K562 (cell line): ENCODE data around the gene ZDHHC12. TPM values are rescaled to one million over a fixed set of nuclear protein-coding genes. Genes with fewer than 3 reads are reported as not detected.

Source experiments
- ATAC-seq: fragments of 200-7000 bp; cut with Tn5 transposase; 3 replicates; pipeline ENCODE4 v1.9.1; 2020; ENCODE audit warnings: moderate library complexity
- BruUV-seq: library from RNA; stranded (reverse); fragments of 400-500 nt; replicated peaks from 2 replicates; lab custom pipeline; 2021; lab: Mats Ljungman, UMichigan
- CTCF ChIA-PET: fragments of 300-600 bp; formaldehyde crosslinking; extraction: SDS; loops from one replicate; lab custom pipeline; 2021; ENCODE audit warnings: low intra/inter-chr PET ratio; lab: Yijun Ruan, JAX
- POLR2A ChIA-PET: fragments of 300-600, 350-650 bp; sonication (Branson Sonifier 250); formaldehyde crosslinking; extraction: SDS; loops from one replicate; lab custom pipeline; 2021; ENCODE audit warnings: antibody characterized with exemption, inconsistent platforms; lab: Yijun Ruan, JAX
- DNase-seq, 4 experiments: peaks; one replicate each; pipeline versions ENCODE4 v3.0.0 to v3.0.0-alpha.2; 2011 to 2018; ENCODE audit warnings: low spot score in 3 of 4, mixed read lengths in 3 of 4; ENCODE audit errors: extremely low read depth in 1 of 4
- FAIRE-seq: peaks from 2 replicates; lab custom pipeline; 2011; peaks lifted over from hg19 to GRCh38; lab: Jason Lieb, UNC
- H2AFZ ChIP-seq: 2 replicates; pipeline ENCODE4 v1.6.0; 2011; ENCODE audit warnings: low read depth, low read length, control low read depth, inconsistent platforms
- H3K27ac ChIP-seq: fragments of 200-600 bp; 3 replicates; pipeline ENCODE4 v1.8.0; 2011; ENCODE audit warnings: low read depth, mild to moderate bottlenecking, control low read depth, inconsistent platforms, low read length, moderate library complexity, mixed read lengths; ENCODE audit errors: extremely low read depth
- H3K27me3 ChIP-seq, 2 experiments: fragments of 300-600 bp in 1 of 2; 2 replicates in 1 of 2; 3 replicates in 1 of 2; pipeline versions ENCODE4 v1.6.0 to v1.8.0; 2011; ENCODE audit warnings: inconsistent platforms in 2 of 2, low read length in 2 of 2, mild to moderate bottlenecking in 1 of 2, mixed read lengths in 1 of 2, moderate library complexity in 1 of 2; ENCODE audit not compliant: control insufficient read depth in 2 of 2, insufficient read depth in 2 of 2
- H3K36me3 ChIP-seq: fragments of 300-600 bp; 3 replicates; pipeline ENCODE4 v1.8.0; 2011; ENCODE audit warnings: mild to moderate bottlenecking, low read length, inconsistent platforms; ENCODE audit not compliant: control insufficient read depth, insufficient read depth
- H3K4me1 ChIP-seq, 2 experiments: fragments of 200-600 bp in 1 of 2; replicated peaks in 1 of 2; 2 replicates in 1 of 2; 3 replicates in 1 of 2; pipeline versions ENCODE4 v1.5.1 to v1.8.0; 2011; ENCODE audit warnings: inconsistent platforms in 2 of 2, low read length in 2 of 2, mild to moderate bottlenecking in 1 of 2, mixed read lengths in 1 of 2, moderate library complexity in 1 of 2; ENCODE audit not compliant: control insufficient read depth in 2 of 2, insufficient read depth in 2 of 2
- H3K4me2 ChIP-seq: 2 replicates; pipeline ENCODE4 v1.6.1; 2011; ENCODE audit warnings: low read length, control low read depth, inconsistent platforms, mixed read lengths; ENCODE audit not compliant: insufficient read depth
- H3K4me3 ChIP-seq: fragments of 200-600 bp; sonication (generic), shearing (Covaris generic); 2 replicates; pipeline ENCODE4 v1.5.1; 2016; ENCODE audit warnings: control low read depth, inconsistent platforms
- H3K79me2 ChIP-seq: fragments of 200-600 bp; 3 replicates; pipeline ENCODE4 v1.8.0; 2011; ENCODE audit warnings: low read length, inconsistent platforms; ENCODE audit not compliant: control insufficient read depth, insufficient read depth
- H3K9ac ChIP-seq, 2 experiments: 2 replicates each; pipeline versions ENCODE4 v1.6.0 to v1.6.1; 2011; ENCODE audit warnings: low read depth in 2 of 2, low read length in 2 of 2, control low read depth in 1 of 2, inconsistent platforms in 1 of 2, mild to moderate bottlenecking in 1 of 2, mixed read lengths in 1 of 2; ENCODE audit not compliant: insufficient read depth in 1 of 2
- H3K9me1 ChIP-seq: one replicate; pipeline ENCODE4 v1.6.0; 2011; ENCODE audit warnings: inconsistent platforms, mild to moderate bottlenecking, low read length, moderate library complexity; ENCODE audit not compliant: control insufficient read depth, insufficient read depth
- H3K9me3 ChIP-seq: replicated peaks from 2 replicates; pipeline ENCODE4 v1.5.1; 2011; ENCODE audit warnings: low read depth, low read length, inconsistent platforms; ENCODE audit not compliant: control insufficient read depth, insufficient read depth
- H4K20me1 ChIP-seq: replicated peaks from 2 replicates; pipeline ENCODE4 v1.6.1; 2011; ENCODE audit warnings: low read length, inconsistent platforms, mixed read lengths; ENCODE audit not compliant: control insufficient read depth, insufficient read depth
- ARID2 ChIP-seq: fragments of 450-650 bp; IDR thresholded peaks from 2 replicates; pipeline ENCODE4 v1.6.1; 2017; ENCODE audit warnings: antibody characterized with exemption, mild to moderate bottlenecking
- CBFA2T3 ChIP-seq: fragments of 450-650 bp; IDR thresholded peaks from 2 replicates; pipeline ENCODE4 v1.6.1; 2017
- CBFB ChIP-seq: sonication (generic); formaldehyde crosslinking; IDR thresholded peaks from 2 replicates; pipeline ENCODE4 v1.4.0; 2020; ENCODE audit warnings: mild to moderate bottlenecking, missing genetic modification reagents
- CSDE1 ChIP-seq, 2 experiments: fragments of 450-650 bp; IDR thresholded peaks; 2 replicates each; pipeline ENCODE4 v1.6.1; 2016; ENCODE audit warnings: mild to moderate bottlenecking in 1 of 2
- ELF4 ChIP-seq: fragments of 450-650 bp; formaldehyde crosslinking; IDR thresholded peaks from 2 replicates; pipeline ENCODE4 v1.4.0; 2022; ENCODE audit warnings: missing genetic modification characterization
- FOXJ3 ChIP-seq: sonication (generic); formaldehyde crosslinking; IDR thresholded peaks from 2 replicates; pipeline ENCODE4 v1.4.0; 2020; ENCODE audit warnings: mild to moderate bottlenecking, missing genetic modification reagents
- HMGN3 ChIP-seq: IDR thresholded peaks from 2 replicates; pipeline ENCODE4 v1.6.1; 2011; ENCODE audit warnings: borderline replicate concordance, low read depth, mild to moderate bottlenecking, mixed read lengths, low read length; ENCODE audit not compliant: insufficient read length; ENCODE audit errors: extremely low read depth
- POLR2B ChIP-seq: fragments of 450-650 bp; IDR thresholded peaks from 2 replicates; pipeline ENCODE4 v1.6.1; 2018; ENCODE audit warnings: low read depth; ENCODE audit not compliant: partially characterized antibody
- RBM15 ChIP-seq: fragments of 200-400 bp; formaldehyde crosslinking; IDR thresholded peaks from 2 replicates; pipeline ENCODE4 v1.6.1; 2018; ENCODE audit warnings: mild to moderate bottlenecking, low read length, moderate library complexity; ENCODE audit not compliant: insufficient read depth
- RBM39 ChIP-seq: fragments of 200-400 bp; formaldehyde crosslinking; optimal IDR thresholded peaks from 2 replicates; pipeline ENCODE3; 2018; ENCODE audit warnings: low read depth, low read length
- SPI1 ChIP-seq: IDR thresholded peaks from 2 replicates; pipeline ENCODE4 v1.6.1; 2011; ENCODE audit warnings: low read depth, low read length, control low read depth, borderline replicate concordance
- TAF15 ChIP-seq: fragments of 200-400 bp; formaldehyde crosslinking; IDR thresholded peaks from 2 replicates; pipeline ENCODE4 v1.6.1; 2017; ENCODE audit warnings: mild to moderate bottlenecking, low read depth, low read length, moderate library complexity
- TAF9B ChIP-seq: fragments of 450-650 bp; IDR thresholded peaks from 2 replicates; pipeline ENCODE4 v1.6.1; 2018; ENCODE audit warnings: mild to moderate bottlenecking; ENCODE audit not compliant: partially characterized antibody
- THRAP3 ChIP-seq: fragments of 450-650 bp; IDR thresholded peaks from 2 replicates; pipeline ENCODE4 v1.6.1; 2016; ENCODE audit warnings: mild to moderate bottlenecking, inconsistent platforms, borderline replicate concordance
- XRCC4 ChIP-seq: IDR thresholded peaks from one replicate; pipeline ENCODE4 v1.6.1; 2011; ENCODE audit not compliant: insufficient read depth, insufficient read length; ENCODE audit errors: extremely low read depth
- ZNF12 ChIP-seq: sonication (generic); formaldehyde crosslinking; IDR thresholded peaks from 2 replicates; pipeline ENCODE4 v1.4.0; 2020; ENCODE audit warnings: mild to moderate bottlenecking, missing genetic modification reagents
- ZNF507 ChIP-seq: conservative IDR thresholded peaks from 2 replicates; pipeline ENCODE4 v1.6.1; 2017; ENCODE audit warnings: missing genetic modification characterization, missing compliant biosample characterization
- ZNF717 ChIP-seq: fragments of 250-450 bp; sonication (Bioruptor Pico); IDR thresholded peaks from 2 replicates; pipeline ENCODE4 v1.5.0; 2021
- WGBS: fragments of 100-300 bp; shearing (Covaris generic); methylation state at CpG from one replicate; pipeline ENCODE4 v1.1.6; 2016; ENCODE audit warnings: low coverage, mixed read lengths; ENCODE audit not compliant: insufficient coverage; ENCODE audit errors: missing lambda C conversion rate; 5-methylcytosine and 5-hydroxymethylcytosine counted together
- in situ Hi-C: fragments of 300-500 bp; cut with MboI; formaldehyde crosslinking; loops from 4 replicates; pipeline ENCODE4 v1.15.0; 2018; ENCODE audit warnings: inconsistent platforms, mixed read lengths
- intact Hi-C: fragments of 100-400 bp; cut with micrococcal nuclease; formaldehyde crosslinking; loops from 2 replicates; pipeline ENCODE4 v1.14.2; 2022
- polyA plus RNA-seq, 8 experiments: library from polyadenylated mRNA; depleted of rRNA in 4 of 8; stranded (reverse) in 5 of 8; unstranded in 3 of 8; fragments of >200 nt; fragmentation: Nextera tagmentation in 2 of 8; fragmentation: Illumina TruSeq in 1 of 8; extraction: Ambion mirVana in 2 of 8; extraction: Trizol in 1 of 8; gene quantifications; 2 replicates each; pipeline versions ENCODE4 v1.2.1 to v1.2.3, GENCODE V29; 2011 to 2014; ENCODE audit warnings: inconsistent platforms in 1 of 8, missing spikeins in 1 of 8
- total RNA-seq, 7 experiments: library from RNA; depleted of rRNA in 6 of 7; stranded (reverse); fragments of >200 nt in 6 of 7; fragmentation: Illumina TruSeq in 2 of 7; extraction: Trizol in 2 of 7; gene quantifications; 2 replicates each; pipeline versions ENCODE4 v1.2.1 to v1.2.3, GENCODE V29; 2011 to 2021; ENCODE audit warnings: low replicate concordance in 1 of 7
- TF ChIP-seq, protein P1 (sequence below): fragments of 250-450 bp; sonication (Bioruptor Pico); IDR thresholded peaks from 2 replicates; pipeline ENCODE4 v1.9.0; 2021; ENCODE audit warnings: mild to moderate bottlenecking
- TF ChIP-seq, protein P2 (sequence below): fragments of 450-650 bp; formaldehyde crosslinking; IDR thresholded peaks from 2 replicates; pipeline ENCODE4 v1.4.0; 2020; ENCODE audit warnings: mild to moderate bottlenecking, moderate library complexity

Gene ZDHHC12
- total and polyA plus RNA-seq, 9 of the 15 experiments (the other 6 are each of a cell fraction or from before 2014, with no cell fraction given) = 0.21 to 38.0 (median 13.8) TPM

DNA sequence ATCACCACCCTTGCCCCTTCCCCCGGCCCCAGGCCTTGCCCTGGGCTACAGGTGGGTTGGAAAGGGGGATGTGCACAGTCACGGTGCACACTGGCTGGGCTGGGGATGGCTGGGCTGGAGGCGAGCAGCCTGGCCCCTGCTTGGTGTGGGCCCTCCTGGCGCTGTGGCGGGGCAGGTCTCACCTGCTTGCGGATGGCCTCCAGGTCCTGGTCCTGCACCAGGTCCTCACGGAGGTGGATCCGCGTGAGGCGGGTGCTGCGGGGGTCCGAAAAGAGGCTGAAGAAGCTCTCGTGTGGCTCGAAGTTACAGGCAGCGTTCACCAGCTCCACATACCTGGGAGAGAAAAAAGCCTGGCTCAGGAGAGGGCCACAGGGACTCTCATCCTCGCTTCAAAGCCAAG is 29.7 kb upstream of the ZDHHC12 start (continued):
- TF ChIP-seq, protein P1, sequence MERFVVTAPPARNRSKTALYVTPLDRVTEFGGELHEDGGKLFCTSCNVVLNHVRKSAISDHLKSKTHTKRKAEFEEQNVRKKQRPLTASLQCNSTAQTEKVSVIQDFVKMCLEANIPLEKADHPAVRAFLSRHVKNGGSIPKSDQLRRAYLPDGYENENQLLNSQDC (CRISPR knock-in tag) = no peak
- TF ChIP-seq SPI1 (no peak), FOXJ3 (CRISPR knock-in tag) (no peak), ELF4 (CRISPR knock-in tag) (no peak), THRAP3 (no peak)

DNA sequence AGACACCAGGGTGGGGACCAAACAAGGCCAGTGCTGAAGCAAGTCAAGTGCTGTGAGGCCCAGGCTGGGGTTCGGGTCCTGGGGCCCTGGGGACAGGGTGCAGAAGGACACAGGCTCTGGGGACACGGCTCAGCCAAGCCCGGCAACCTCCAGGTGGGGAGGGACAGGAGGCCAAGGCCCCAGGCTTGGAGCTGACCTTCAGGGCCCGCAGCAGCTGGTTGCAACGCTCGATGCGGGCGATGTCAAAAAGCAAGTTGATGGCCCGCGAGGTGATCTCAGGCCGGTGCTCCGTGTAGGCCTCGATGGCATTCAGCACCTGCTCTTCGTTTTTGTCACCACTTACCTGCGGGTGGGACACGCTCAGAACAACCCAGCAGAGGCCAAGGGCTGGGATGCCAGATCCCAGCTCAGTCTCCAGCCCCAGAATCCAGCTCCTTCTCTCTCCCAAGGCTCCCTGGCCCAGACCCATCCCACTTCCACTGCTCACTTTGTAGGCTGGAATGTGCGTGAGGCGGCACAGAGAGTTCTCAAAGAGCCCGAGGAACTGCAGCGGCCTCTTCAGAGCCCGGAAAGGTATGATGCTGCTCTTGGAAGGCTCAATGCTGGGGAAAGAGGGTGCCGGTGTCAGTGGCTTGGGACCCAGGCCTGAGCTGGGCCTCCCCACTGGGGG is 27.1 kb upstream of the ZDHHC12 start:
- H3K36me3 ChIP-seq = peaks cover 10% of the 10 kb centered on the region; the same call in 2 of the 3 replicates
- peak overlapping the region in 1 of 2 experiments; percentile 2; a peak in 1 of 4 replicates for H3K9ac ChIP-seq
- no peaks in the 10 kb centered on the region for H4K20me1 ChIP-seq
- H3K9me3 ChIP-seq = no peaks in the 10 kb centered on the region
- no peak overlapping the region for H3K4me3 ChIP-seq
- no peaks in the 10 kb centered on the region for H3K27me3 ChIP-seq
- peaks cover 0 to 10% of the 10 kb centered on the region in 2 experiments; a peak in 1 of 5 replicates for H3K4me1 ChIP-seq
- ChIA-PET CTCF (no interaction called here), POLR2A (interaction anchor here (0.6 to 1.7 kb wide), 5 partner anchors 10 to 176 kb away, joined by 3 to 7 read pairs (median 4); no protein-coding TSS in a partner anchor)
- in situ Hi-C loops = no loop called here
- intact Hi-C loops = no loop called here
- no peaks in the 10 kb centered on the region for H3K79me2 ChIP-seq
- no peak overlapping the region for H3K4me2 ChIP-seq
- 78% methylated on average over 21 of the region's 22 CpGs for WGBS
- H3K27ac ChIP-seq = no peak overlapping the region
- no peak for DNase-seq
- H2AFZ ChIP-seq = no peak overlapping the region
- ATAC-seq = no peak
- BruUV-seq = no TSS peak
- FAIRE-seq = no peak
- H3K9me1 ChIP-seq = no peaks in the 10 kb centered on the region
- TF ChIP-seq, protein P2, sequence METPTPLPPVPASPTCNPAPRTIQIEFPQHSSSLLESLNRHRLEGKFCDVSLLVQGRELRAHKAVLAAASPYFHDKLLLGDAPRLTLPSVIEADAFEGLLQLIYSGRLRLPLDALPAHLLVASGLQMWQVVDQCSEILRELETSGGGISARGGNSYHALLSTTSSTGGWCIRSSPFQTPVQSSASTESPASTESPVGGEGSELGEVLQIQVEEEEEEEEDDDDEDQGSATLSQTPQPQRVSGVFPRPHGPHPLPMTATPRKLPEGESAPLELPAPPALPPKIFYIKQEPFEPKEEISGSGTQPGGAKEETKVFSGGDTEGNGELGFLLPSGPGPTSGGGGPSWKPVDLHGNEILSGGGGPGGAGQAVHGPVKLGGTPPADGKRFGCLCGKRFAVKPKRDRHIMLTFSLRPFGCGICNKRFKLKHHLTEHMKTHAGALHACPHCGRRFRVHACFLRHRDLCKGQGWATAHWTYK (CRISPR knock-in tag) = no peak
- TF ChIP-seq RBM39 = no peak
- TF ChIP-seq TAF15 = no peak
- TF ChIP-seq XRCC4 = no peak
- TF ChIP-seq ARID2 = no peak
- no peak for TF ChIP-seq TAF9B
- TF ChIP-seq POLR2B = no peak
- no peak for TF ChIP-seq CSDE1 (IDR thresholded peaks at IDR 0.05)
- TF ChIP-seq HMGN3 = no peak
- TF ChIP-seq CBFB = no peak
- no peak for TF ChIP-seq CBFA2T3
- no peak for TF ChIP-seq ZNF717 (CRISPR knock-in tag)
- no peak for TF ChIP-seq ZNF507 (tag)
- no peak for TF ChIP-seq RBM15
- TF ChIP-seq ZNF12 (CRISPR knock-in tag) = no peak
